COLO829 (cell line): ENCODE measurements around the gene KPRP.

Experiments
- DNase-seq: peaks from one replicate; pipeline ENCODE4 v3.0.0; 2012; ENCODE audit warnings: low spot score

The KPRP gene

DNA sequence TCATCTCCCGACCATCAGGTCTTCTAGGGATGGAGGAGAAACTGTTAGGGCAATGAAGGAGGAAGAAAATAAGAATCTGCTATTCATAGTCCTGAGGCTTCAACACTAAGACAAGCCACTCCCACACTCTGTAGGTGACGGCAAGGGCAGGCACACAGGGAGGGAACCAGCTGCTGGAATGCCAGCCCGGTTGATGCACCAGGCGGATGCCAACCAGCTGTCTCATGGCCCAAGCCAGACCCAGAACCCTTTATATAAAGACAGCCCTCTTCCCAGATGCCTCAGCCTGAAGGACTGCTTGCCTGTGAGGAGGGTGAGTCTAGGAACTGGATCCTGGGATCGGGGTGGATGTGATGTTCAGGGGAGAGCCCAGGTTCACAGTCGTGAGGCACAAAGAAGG, at the start of gene KPRP:
KPRP (plus strand) TSS at position 279 of the 400 bp plus-strand sequence. CDS start 1,564 bp downstream, outside the sequence.
- DNase-seq, result no peak

- DNase-seq, result no peak
Measured at GRCh38 chr1:152718238-152718637, 39.6 kb upstream of the KPRP start.

GRCh38 chr1:152725261-152725660, 32.6 kb upstream of the KPRP start:
- DNase-seq, result no peak

GRCh38 chr1:152728986-152729385, 28.8 kb upstream of the KPRP start:
- DNase-seq, result no peak

GRCh38 chr1:152735648-152736047, 22.2 kb upstream of the KPRP start:
- DNase-seq, result no peak

DNA sequence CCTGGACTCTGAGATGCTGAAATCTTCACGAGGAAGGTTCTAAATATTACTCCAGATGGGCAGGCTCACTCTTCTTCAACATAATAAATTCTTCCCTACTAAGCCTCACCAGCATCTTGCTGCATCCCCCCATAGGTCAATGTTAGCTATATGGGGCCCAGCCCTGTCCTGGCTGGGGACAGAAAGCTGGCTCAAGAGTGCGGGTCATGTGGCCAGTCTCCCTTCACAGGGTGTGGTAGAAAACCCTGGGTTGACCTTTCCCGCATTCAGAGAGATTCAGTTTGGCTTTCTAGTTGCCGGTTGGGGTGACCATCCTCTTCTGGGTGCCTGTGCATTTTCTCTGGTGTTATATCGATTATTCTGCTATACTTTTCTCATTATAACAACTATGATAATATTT, 19.8 kb upstream of the KPRP start:
- DNase-seq, result no peak

DNA sequence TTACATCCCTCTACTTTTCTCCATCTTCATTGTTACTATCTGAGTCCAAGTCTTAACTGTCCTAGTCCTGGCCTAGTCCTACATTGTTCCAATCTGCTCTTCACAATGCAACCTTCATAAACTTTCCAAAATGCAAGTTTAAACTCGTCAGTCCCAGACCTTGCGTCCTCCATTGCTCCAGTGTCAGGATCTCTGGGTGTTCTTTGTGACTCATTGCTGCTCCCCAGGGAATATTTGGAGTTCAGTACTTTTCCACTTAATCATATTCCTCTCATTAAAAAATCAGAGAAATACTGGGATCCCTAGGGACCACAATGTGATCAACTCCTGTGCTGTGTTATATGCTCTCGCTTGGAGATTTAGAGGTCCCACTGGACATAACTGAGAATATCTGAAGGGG, 18.0 kb upstream of the KPRP start:
- peak; percentile 37 for DNase-seq

DNA sequence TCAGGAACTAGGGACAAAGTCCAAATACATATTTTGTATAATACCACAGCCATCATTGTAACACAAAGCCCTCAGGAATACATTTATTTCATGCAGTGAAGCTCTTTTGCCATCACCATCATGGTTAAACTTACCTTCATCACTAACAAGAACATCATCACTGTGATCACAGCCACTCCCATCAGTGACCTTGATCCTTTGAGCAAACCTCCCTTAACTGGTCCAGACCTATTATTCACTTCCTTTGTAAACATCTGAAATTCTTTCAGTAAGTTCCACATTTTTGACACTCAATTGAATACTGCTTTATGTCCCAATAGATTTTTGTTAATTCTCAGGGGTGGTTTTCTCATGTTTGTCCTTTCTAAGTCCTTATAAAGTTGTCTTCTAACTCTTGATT, 16.2 kb upstream of the KPRP start:
- no peak for DNase-seq

DNA sequence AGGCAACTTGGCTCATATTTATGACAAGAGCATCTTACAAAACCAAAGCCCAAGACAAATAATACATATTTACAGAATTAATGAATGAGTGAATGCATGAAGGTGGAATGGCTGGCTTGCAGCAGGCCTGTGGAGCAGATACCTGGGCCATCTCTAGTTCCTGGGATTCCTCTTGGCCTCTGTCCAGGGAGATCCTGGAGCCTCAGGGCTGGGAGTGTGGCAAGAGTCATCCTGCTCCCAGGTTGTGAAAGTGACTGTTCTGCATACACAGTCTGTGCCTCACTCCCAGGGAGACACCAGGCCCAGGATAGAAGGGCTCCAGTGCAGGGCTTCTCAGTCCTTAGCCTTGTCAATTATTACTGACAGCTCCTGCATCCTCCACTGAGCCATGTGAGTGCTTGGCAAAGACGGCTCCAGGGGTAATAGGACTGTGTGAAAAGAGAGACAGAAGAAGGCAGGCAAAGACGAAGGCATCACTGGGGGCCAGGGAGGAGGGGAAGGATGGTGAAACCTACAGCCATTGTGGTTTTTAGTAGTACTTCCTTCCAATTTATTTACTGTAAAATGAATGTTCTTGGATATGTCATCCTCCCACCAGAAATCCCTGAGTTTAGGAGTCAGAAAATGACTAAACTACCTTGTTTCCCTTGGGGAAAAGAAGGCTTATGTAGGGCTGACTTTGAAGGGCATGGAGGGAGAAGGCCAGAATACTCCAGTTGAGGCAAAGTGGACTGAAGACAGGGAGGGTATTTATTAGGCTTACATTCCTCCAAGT, 14.3 kb upstream of the KPRP start:
- DNase-seq, result no peak

DNA sequence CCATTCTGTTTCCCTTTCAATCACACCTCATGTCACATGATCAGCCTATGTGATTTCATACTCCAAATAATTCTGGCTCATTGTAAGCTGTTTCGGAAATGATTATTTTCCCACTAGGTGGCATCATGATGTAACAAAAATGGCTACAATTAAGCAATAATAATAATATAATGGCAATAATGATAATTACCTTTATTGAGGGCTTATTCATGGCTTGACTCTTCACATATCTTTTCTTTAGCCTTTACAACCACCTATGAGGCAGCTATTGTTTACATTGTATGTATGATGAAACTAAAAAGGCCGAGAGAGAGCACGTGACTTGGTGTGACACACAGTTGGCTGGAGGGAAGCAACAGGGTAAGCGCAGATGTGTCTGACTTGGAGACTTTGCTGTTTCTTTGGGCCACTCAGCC, 12.5 kb upstream of the KPRP start:
- DNase-seq, result no peak

GRCh38 chr1:152745765-152746444, 11.9 kb upstream of the KPRP start:
- DNase-seq, result no peak

DNA sequence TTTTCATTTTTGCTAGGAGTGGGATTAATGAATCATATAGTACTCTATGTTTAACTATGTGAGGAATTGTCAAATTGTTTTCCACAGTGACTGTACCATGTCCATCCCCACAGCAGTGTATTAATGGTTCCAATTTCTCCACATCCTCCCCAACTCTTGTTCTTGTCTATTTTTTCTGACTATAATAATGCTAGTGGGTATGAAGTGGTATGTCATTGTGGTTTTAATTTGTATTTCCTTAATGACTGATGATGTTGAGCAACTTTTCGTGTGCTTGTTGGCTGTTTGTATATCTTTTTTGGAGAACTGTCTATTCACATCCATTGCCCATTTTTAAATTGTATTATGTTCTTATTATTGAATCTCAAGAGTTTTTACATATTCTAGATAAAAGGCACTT, 10.0 kb upstream of the KPRP start:
- no peak for DNase-seq

GRCh38 chr1:152752225-152752624, 5.6 kb upstream of the KPRP start:
- DNase-seq, result peak; percentile 50

DNA sequence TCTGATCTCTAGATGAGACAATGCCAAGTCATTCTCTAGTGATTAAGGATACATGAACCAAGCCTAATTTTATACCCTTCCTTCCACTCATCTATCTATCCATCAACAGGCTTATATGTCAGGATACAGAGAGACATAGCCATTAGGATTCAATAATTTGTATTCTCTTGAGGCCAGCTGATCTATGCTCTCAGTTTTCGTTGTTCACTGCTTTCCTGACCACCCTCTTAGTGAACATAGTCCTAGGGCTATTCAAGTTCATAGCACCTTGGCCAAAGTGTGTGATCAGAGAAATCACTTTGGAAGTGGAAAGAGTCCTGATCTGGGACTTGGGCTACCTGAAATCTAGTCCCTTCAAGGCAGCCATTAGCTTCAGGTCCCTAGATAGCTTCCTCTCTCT, 4.2 kb upstream of the KPRP start:
- DNase-seq, result no peak

- DNase-seq, result no peak
Measured at GRCh38 chr1:152756872-152757271, 953 bp upstream of the KPRP start.

GRCh38 chr1:152758636-152759035, 811 bp downstream of the KPRP start:
- DNase-seq, result no peak

DNA sequence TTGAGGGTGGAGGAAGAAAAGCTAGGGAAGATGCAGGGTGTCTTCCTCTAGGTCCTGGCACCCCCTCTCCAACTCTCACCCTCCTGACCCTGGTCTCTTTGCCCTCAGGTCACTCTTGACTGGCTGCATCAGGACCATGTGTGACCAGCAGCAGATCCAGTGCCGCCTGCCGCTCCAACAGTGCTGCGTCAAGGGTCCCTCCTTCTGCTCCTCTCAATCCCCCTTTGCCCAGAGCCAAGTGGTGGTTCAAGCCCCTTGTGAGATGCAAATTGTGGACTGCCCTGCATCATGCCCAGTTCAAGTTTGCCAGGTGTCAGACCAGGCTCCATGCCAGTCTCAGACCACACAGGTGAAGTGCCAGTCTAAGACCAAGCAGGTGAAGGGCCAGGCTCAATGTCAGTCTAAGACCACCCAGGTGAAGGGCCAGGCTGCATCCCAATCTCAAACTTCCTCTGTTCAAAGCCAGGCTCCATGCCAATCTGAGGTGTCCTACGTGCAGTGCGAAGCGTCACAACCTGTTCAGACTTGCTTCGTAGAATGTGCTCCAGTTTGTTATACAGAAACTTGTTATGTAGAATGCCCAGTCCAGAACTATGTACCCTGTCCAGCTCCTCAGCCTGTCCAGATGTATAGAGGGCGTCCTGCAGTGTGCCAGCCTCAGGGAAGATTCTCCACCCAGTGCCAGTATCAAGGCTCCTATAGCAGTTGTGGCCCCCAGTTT, 1.8 kb downstream of the KPRP start:
- DNase-seq, result no peak

- DNase-seq, result no peak
Measured at GRCh38 chr1:152760551-152761190, 2.8 kb downstream of the KPRP start.

GRCh38 chr1:152761609-152762213, 3.9 kb downstream of the KPRP start:
- no peak for DNase-seq

- DNase-seq, result no peak
Measured at GRCh38 chr1:152768847-152769533, 11.2 kb downstream of the KPRP start.

GRCh38 chr1:152770411-152770810, 12.6 kb downstream of the KPRP start:
- DNase-seq, result no peak
